ENCODE results near the gene MPPED2.

DNA sequence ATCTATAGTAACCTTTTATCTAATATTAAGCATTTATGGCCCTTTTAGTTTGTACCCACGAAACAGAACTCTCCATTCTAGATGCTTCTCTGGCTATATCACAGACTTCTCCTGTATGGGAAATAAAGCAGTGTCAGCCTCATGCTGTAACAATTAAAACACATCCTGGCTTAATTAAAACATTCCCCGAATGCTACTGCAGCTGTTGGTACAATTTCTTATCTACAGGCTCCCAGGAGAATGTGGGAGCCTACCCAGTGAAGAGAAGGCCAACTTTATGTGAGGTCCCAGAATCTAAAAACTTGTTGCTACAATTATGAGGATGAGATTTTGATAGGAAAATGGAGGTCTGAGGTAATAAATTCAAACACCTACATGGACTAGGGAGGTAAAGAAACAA, 83.8 kb downstream of the MPPED2 start:
- TF ChIP-seq, protein P1, sequence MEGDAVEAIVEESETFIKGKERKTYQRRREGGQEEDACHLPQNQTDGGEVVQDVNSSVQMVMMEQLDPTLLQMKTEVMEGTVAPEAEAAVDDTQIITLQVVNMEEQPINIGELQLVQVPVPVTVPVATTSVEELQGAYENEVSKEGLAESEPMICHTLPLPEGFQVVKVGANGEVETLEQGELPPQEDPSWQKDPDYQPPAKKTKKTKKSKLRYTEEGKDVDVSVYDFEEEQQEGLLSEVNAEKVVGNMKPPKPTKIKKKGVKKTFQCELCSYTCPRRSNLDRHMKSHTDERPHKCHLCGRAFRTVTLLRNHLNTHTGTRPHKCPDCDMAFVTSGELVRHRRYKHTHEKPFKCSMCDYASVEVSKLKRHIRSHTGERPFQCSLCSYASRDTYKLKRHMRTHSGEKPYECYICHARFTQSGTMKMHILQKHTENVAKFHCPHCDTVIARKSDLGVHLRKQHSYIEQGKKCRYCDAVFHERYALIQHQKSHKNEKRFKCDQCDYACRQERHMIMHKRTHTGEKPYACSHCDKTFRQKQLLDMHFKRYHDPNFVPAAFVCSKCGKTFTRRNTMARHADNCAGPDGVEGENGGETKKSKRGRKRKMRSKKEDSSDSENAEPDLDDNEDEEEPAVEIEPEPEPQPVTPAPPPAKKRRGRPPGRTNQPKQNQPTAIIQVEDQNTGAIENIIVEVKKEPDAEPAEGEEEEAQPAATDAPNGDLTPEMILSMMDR (IDR thresholded peaks at IDR 0.05; ENCODE audit: low read length): no peak
- TF ChIP-seq EZH2 (optimal IDR thresholded peaks at IDR 0.05; ENCODE audit: low read depth, low read length): no peak
